ENCODE measurements around the gene MAGI2. TPM values are rescaled to one million over a fixed set of nuclear protein-coding genes. Genes with fewer than 3 reads are reported as not detected.

The MAGI2 gene
- total and polyA plus RNA-seq, 2 donors from 2014 or later: 4.4 to 9.0 TPM

DNA sequence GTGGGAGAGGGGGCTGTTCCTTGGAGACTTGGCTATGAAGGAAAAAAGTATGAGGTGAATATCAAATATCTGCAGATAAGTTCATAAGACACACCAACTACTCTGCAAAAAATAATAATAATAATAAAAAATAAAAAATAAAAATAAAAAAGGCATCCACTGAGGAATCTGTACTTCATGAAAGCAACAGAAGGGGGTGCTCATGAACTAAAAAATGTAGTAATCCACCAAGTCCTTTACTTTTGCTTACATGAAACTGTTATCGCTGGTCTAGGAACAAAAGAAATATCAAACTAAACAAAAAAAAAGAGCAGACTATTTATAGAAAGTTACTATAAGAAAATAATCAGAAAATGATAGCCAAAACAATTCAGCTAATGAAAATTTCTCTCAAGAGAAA lies 1075.9 kb downstream of the MAGI2 start:
- no peaks in the 10 kb centered on the region for H3K4me1 ChIP-seq (ENCODE audit: control insufficient read depth in 2 of 3, insufficient read depth in 2 of 3, low read depth in 1 of 3, low read length in 3 of 3)
- no peaks in the 10 kb centered on the region for H3K27me3 ChIP-seq (ENCODE audit: control insufficient read depth, insufficient read depth, low read length)
- FAIRE-seq: no peak
- H3K4me3 ChIP-seq (ENCODE audit: low read length in 3 of 3): no peak overlapping the region
- TF ChIP-seq, protein P1, sequence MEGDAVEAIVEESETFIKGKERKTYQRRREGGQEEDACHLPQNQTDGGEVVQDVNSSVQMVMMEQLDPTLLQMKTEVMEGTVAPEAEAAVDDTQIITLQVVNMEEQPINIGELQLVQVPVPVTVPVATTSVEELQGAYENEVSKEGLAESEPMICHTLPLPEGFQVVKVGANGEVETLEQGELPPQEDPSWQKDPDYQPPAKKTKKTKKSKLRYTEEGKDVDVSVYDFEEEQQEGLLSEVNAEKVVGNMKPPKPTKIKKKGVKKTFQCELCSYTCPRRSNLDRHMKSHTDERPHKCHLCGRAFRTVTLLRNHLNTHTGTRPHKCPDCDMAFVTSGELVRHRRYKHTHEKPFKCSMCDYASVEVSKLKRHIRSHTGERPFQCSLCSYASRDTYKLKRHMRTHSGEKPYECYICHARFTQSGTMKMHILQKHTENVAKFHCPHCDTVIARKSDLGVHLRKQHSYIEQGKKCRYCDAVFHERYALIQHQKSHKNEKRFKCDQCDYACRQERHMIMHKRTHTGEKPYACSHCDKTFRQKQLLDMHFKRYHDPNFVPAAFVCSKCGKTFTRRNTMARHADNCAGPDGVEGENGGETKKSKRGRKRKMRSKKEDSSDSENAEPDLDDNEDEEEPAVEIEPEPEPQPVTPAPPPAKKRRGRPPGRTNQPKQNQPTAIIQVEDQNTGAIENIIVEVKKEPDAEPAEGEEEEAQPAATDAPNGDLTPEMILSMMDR (IDR thresholded peaks at IDR 0.05; ENCODE audit: borderline replicate concordance, extremely low read depth, insufficient read depth): no peak
- no peaks in the 10 kb centered on the region for H3K9me3 ChIP-seq (ENCODE audit: control insufficient read depth in 2 of 3, insufficient read depth in 1 of 3, low read length in 3 of 3)
- no peaks in the 10 kb centered on the region for H3K36me3 ChIP-seq (ENCODE audit: control insufficient read depth in 2 of 3, insufficient read depth in 3 of 3, low read length in 3 of 3)
- no peak overlapping the region for H3K27ac ChIP-seq (ENCODE audit: low read depth in 2 of 2, low read length in 2 of 2)
- no peak overlapping the region for H3K9ac ChIP-seq (ENCODE audit: low read length in 3 of 3)
- intact Hi-C loops (cut with DNase I): no loop called here
- no peak for DNase-seq

DNA sequence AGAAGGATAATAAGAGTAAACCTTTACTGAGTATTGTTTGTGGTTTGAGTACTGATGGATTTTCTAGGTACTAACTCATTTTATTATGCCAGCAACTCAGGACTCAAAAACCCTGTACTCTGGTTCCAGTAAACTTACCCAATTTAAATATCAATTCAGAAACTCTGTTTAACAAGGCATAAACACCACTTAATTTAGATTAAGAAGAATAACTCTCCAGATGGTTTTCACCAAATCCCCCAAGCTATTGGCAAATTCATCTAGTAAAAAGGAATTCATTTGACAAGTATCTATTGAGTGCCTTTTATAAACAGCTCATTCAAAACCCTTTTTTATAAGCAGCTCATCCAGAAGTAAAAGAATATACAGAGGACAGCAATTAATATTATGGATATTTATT lies 1082.5 kb downstream of the MAGI2 start:
- DNase-seq: no peak
- FAIRE-seq: no peak
- H3K4me3 ChIP-seq (ENCODE audit: low read length in 3 of 3): no peak overlapping the region
- intact Hi-C loops (cut with DNase I): no loop called here
- H3K4me1 ChIP-seq (ENCODE audit: control insufficient read depth in 2 of 3, insufficient read depth in 2 of 3, low read depth in 1 of 3, low read length in 3 of 3): no peaks in the 10 kb centered on the region
- H3K9me3 ChIP-seq (ENCODE audit: control insufficient read depth in 2 of 3, insufficient read depth in 1 of 3, low read length in 3 of 3): no peaks in the 10 kb centered on the region
- H3K27me3 ChIP-seq (ENCODE audit: control insufficient read depth, insufficient read depth, low read length): no peaks in the 10 kb centered on the region
- TF ChIP-seq, protein P1 (IDR thresholded peaks at IDR 0.05; ENCODE audit: borderline replicate concordance, extremely low read depth, insufficient read depth): no peak
- H3K27ac ChIP-seq (ENCODE audit: low read depth in 2 of 2, low read length in 2 of 2): no peak overlapping the region
- H3K9ac ChIP-seq (ENCODE audit: low read length in 3 of 3): no peak overlapping the region
- no peaks in the 10 kb centered on the region for H3K36me3 ChIP-seq (ENCODE audit: control insufficient read depth in 2 of 3, insufficient read depth in 3 of 3, low read length in 3 of 3)

DNA sequence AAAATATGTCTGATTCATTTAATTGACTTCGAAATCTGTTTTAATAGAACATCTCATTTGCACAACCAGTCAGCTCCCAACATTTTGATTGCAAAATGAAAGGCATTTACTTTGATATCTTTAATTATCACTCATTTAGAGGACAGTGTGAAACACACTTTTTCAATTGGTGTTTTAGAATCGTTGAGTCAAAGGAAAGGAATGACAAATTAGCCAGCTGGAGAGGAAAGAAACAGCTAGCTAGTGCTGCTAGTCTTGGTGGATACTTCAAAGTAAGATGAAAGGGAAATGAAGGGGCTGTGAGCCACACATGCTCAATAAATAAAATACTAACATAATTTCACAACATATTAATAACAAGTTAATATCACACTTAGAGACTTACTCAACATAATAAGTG lies 1084.7 kb downstream of the MAGI2 start:
- H3K9me3 ChIP-seq (ENCODE audit: control insufficient read depth in 2 of 3, insufficient read depth in 1 of 3, low read length in 3 of 3): no peaks in the 10 kb centered on the region
- TF ChIP-seq, protein P1 (IDR thresholded peaks at IDR 0.05; ENCODE audit: borderline replicate concordance, extremely low read depth, insufficient read depth): no peak
- H3K4me3 ChIP-seq (ENCODE audit: low read length in 3 of 3): no peak overlapping the region
- no peaks in the 10 kb centered on the region for H3K36me3 ChIP-seq (ENCODE audit: control insufficient read depth in 2 of 3, insufficient read depth in 3 of 3, low read length in 3 of 3)
- H3K9ac ChIP-seq (ENCODE audit: low read length in 3 of 3): no peak overlapping the region
- H3K4me1 ChIP-seq (ENCODE audit: control insufficient read depth in 2 of 3, insufficient read depth in 2 of 3, low read depth in 1 of 3, low read length in 3 of 3): no peaks in the 10 kb centered on the region
- no peaks in the 10 kb centered on the region for H3K27me3 ChIP-seq (ENCODE audit: control insufficient read depth, insufficient read depth, low read length)
- intact Hi-C loops (cut with DNase I): no loop called here
- no peak overlapping the region for H3K27ac ChIP-seq (ENCODE audit: low read depth in 2 of 2, low read length in 2 of 2)
- FAIRE-seq (no peak), DNase-seq (no peak)

DNA sequence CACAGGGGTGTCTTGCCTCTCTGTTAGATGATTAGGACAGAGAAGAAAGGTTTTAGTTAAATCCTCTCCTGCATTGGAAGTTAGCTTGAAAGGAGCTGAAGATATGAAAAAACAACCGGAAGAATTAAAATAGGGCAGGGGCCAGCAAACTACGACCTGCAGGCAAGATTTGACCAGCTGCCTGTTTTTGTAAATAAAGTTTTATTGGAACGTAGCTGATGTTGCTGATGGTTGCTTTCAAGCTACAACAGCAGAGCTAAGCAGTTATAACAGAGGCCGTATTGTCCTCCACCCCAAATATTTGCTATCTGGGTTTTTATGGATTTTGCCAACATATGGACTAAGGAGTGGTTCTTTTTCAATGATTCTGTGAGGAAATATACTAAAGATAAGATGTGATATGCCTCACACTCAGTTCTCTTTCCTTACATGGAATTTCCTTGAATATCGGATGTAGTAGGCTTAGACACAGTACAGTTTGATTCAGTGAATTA lies 1086.1 kb downstream of the MAGI2 start:
- Histone ChIP-seq H3K4me3 (ENCODE audit: low read length in 3 of 3) (no peak overlapping the region), H3K27me3 (ENCODE audit: control insufficient read depth, insufficient read depth, low read length) (no peaks in the 10 kb centered on the region), H3K36me3 (ENCODE audit: control insufficient read depth in 2 of 3, insufficient read depth in 3 of 3, low read length in 3 of 3) (no peaks in the 10 kb centered on the region), H3K4me1 (ENCODE audit: control insufficient read depth in 2 of 3, insufficient read depth in 2 of 3, low read depth in 1 of 3, low read length in 3 of 3) (no peaks in the 10 kb centered on the region), H3K9me3 (ENCODE audit: control insufficient read depth in 2 of 3, insufficient read depth in 1 of 3, low read length in 3 of 3) (no peaks in the 10 kb centered on the region), H3K27ac (ENCODE audit: low read depth in 2 of 2, low read length in 2 of 2) (no peak overlapping the region), H3K9ac (ENCODE audit: low read length in 3 of 3) (no peak overlapping the region)
- TF ChIP-seq, protein P1 (IDR thresholded peaks at IDR 0.05; ENCODE audit: borderline replicate concordance, extremely low read depth, insufficient read depth): no peak
- FAIRE-seq (no peak), DNase-seq (no peak)
- intact Hi-C loops (cut with DNase I): no loop called here
